Activated CD4-positive, alpha-beta T cell treated with anti-CD3 and anti-CD28 coated beads, Interleukin-2, amount 10 ng/mL, durations not matched to agents 24 days and 14 days (primary cell): ENCODE results near the gene CHCHD3. TPM values are rescaled to one million over a fixed set of nuclear protein-coding genes. Genes with fewer than 3 reads are reported as not detected.
A peak's percentile ranks its signal among the peaks of the same experiment; 100 is the strongest.
"Not testable (repeated sequence)": the region's sequence is repeated elsewhere in the genome, so short reads cannot be mapped to it uniquely, and the experiment has no call there.

Experiments used
- DNase-seq: peaks from one replicate; pipeline ENCODE4 v3.0.0; 2022
- H3K27ac Mint-ChIP-seq: one replicate; pipeline ENCODE4 v1.8.0; 2022; ENCODE audit warnings: mild to moderate bottlenecking, mixed read lengths
- H3K27me3 Mint-ChIP-seq: one replicate; pipeline ENCODE4 v1.8.0; 2022; ENCODE audit warnings: mixed read lengths
- H3K36me3 Mint-ChIP-seq: one replicate; pipeline ENCODE4 v1.8.0; 2022; ENCODE audit warnings: low read depth, mild to moderate bottlenecking, mixed read lengths
- H3K4me1 Mint-ChIP-seq: one replicate; pipeline ENCODE4 v1.8.0; 2021; ENCODE audit warnings: mixed read lengths
- H3K4me3 Mint-ChIP-seq: one replicate; pipeline ENCODE4 v1.8.0; 2022; ENCODE audit warnings: mild to moderate bottlenecking, moderate library complexity, mixed read lengths
- H3K9me3 Mint-ChIP-seq: one replicate; pipeline ENCODE4 v1.8.0; 2021; ENCODE audit warnings: mixed read lengths
- intact Hi-C: fragments of 100-400 bp; cut with micrococcal nuclease; formaldehyde crosslinking; loops from one replicate; pipeline ENCODE4 v1.15.1; 2023
- total RNA-seq: library from RNA; stranded (reverse); gene quantifications from 2 replicates; pipeline ENCODE4 v1.2.3, GENCODE V29; 2022

The CHCHD3 gene
- total RNA-seq, 1 donor from 2014 or later: 76.2 TPM

- no peak for DNase-seq
- Mint-ChIP-seq H3K4me3 (no peak overlapping the region), H3K4me1 (peaks cover 10% of the 10 kb centered on the region), H3K9me3 (no peaks in the 10 kb centered on the region), H3K27ac (no peak overlapping the region), H3K36me3 (peaks cover 8% of the 10 kb centered on the region), H3K27me3 (no peaks in the 10 kb centered on the region)
- intact Hi-C loops: no loop called here
Measured at GRCh38 chr7:132937286-132937685, 144.6 kb downstream of the CHCHD3 start.

- Mint-ChIP-seq H3K27me3 (no peaks in the 10 kb centered on the region), H3K4me3 (no peak overlapping the region), H3K27ac (no peak overlapping the region), H3K9me3 (no peaks in the 10 kb centered on the region), H3K4me1 (peaks cover 7% of the 10 kb centered on the region), H3K36me3 (peaks cover 8% of the 10 kb centered on the region)
- intact Hi-C loops: no loop called here
- no peak for DNase-seq
Measured at GRCh38 chr7:132935608-132936007, 146.3 kb downstream of the CHCHD3 start.

- Mint-ChIP-seq H3K4me3 (no peak overlapping the region), H3K36me3 (peaks cover 8% of the 10 kb centered on the region), H3K27me3 (no peaks in the 10 kb centered on the region), H3K4me1 (peaks cover 7% of the 10 kb centered on the region), H3K9me3 (no peaks in the 10 kb centered on the region), H3K27ac (no peak overlapping the region)
- no peak for DNase-seq
- intact Hi-C loops: no loop called here
Measured at GRCh38 chr7:132934017-132934416, 147.9 kb downstream of the CHCHD3 start.

- DNase-seq: no peak
- Mint-ChIP-seq H3K27ac (peak overlapping the region; percentile 36), H3K4me1 (peaks cover 7% of the 10 kb centered on the region), H3K4me3 (no peak overlapping the region), H3K36me3 (peaks cover 7% of the 10 kb centered on the region), H3K27me3 (no peaks in the 10 kb centered on the region), H3K9me3 (no peaks in the 10 kb centered on the region)
- intact Hi-C loops: no loop called here
Measured at GRCh38 chr7:132933072-132933458, 148.8 kb downstream of the CHCHD3 start.

GRCh38 chr7:132932296-132933071, 149.4 kb downstream of the CHCHD3 start:
- Mint-ChIP-seq H3K27me3 (no peaks in the 10 kb centered on the region), H3K27ac (peak overlapping the region; percentile 36), H3K4me1 (peaks cover 7% of the 10 kb centered on the region), H3K9me3 (no peaks in the 10 kb centered on the region), H3K36me3 (peaks cover 7% of the 10 kb centered on the region), H3K4me3 (no peak overlapping the region)
- no peak for DNase-seq
- intact Hi-C loops: no loop called here

- Mint-ChIP-seq H3K27me3 (no peaks in the 10 kb centered on the region), H3K9me3 (no peaks in the 10 kb centered on the region), H3K4me3 (no peak overlapping the region), H3K36me3 (peaks cover 2% of the 10 kb centered on the region), H3K27ac (no peak overlapping the region), H3K4me1 (peaks cover 7% of the 10 kb centered on the region)
- intact Hi-C loops: no loop called here
- DNase-seq: no peak
Measured at GRCh38 chr7:132930881-132931280, 151.0 kb downstream of the CHCHD3 start.

- H3K9me3 Mint-ChIP-seq, H3K4me1 Mint-ChIP-seq, intact Hi-C loops, H3K27me3 Mint-ChIP-seq, H3K27ac Mint-ChIP-seq, DNase-seq, H3K4me3 Mint-ChIP-seq, H3K36me3 Mint-ChIP-seq: not testable (repeated sequence)
Measured at GRCh38 chr7:132929944-132930343, 151.9 kb downstream of the CHCHD3 start.

- Mint-ChIP-seq H3K36me3 (no peaks in the 10 kb centered on the region), H3K9me3 (no peaks in the 10 kb centered on the region), H3K27me3 (no peaks in the 10 kb centered on the region), H3K4me1 (no peaks in the 10 kb centered on the region), H3K27ac (no peak overlapping the region), H3K4me3 (no peak overlapping the region)
- intact Hi-C loops: no loop called here
- no peak for DNase-seq
Measured at GRCh38 chr7:132919771-132920170, 162.1 kb downstream of the CHCHD3 start.

GRCh38 chr7:132915647-132916046, 166.2 kb downstream of the CHCHD3 start:
- Mint-ChIP-seq H3K27me3 (no peaks in the 10 kb centered on the region), H3K27ac (no peak overlapping the region), H3K4me1 (no peaks in the 10 kb centered on the region), H3K9me3 (peaks cover 5% of the 10 kb centered on the region), H3K4me3 (no peak overlapping the region), H3K36me3 (peaks cover 12% of the 10 kb centered on the region)
- no peak for DNase-seq
- intact Hi-C loops: no loop called here

- Mint-ChIP-seq H3K27me3 (no peaks in the 10 kb centered on the region), H3K36me3 (peaks cover 18% of the 10 kb centered on the region), H3K9me3 (peaks cover 5% of the 10 kb centered on the region), H3K4me1 (no peaks in the 10 kb centered on the region), H3K27ac (no peak overlapping the region), H3K4me3 (no peak overlapping the region)
- intact Hi-C loops: no loop called here
- no peak for DNase-seq
Measured at GRCh38 chr7:132910657-132911056, 171.2 kb downstream of the CHCHD3 start.

- Mint-ChIP-seq H3K27me3 (no peaks in the 10 kb centered on the region), H3K27ac (no peak overlapping the region)
Measured at GRCh38 chr7:132907380-132907940, 174.4 kb downstream of the CHCHD3 start.

GRCh38 chr7:132906193-132906835, 175.6 kb downstream of the CHCHD3 start:
- peaks cover 11% of the 10 kb centered on the region for H3K36me3 Mint-ChIP-seq

More at GRCh38 chr7:132907380-132907940, 174.4 kb downstream of the CHCHD3 start:
- H3K4me3 Mint-ChIP-seq: no peak overlapping the region
- H3K36me3 Mint-ChIP-seq: peaks cover 14% of the 10 kb centered on the region
- peaks cover 2% of the 10 kb centered on the region for H3K4me1 Mint-ChIP-seq
- no peak for DNase-seq
- intact Hi-C loops: no loop called here
- H3K9me3 Mint-ChIP-seq: peaks cover 3% of the 10 kb centered on the region

GRCh38 chr7:132905136-132905535, 176.8 kb downstream of the CHCHD3 start:
- peaks cover 10% of the 10 kb centered on the region for H3K36me3 Mint-ChIP-seq
- DNase-seq, intact Hi-C loops, H3K9me3 Mint-ChIP-seq, H3K27ac Mint-ChIP-seq, H3K27me3 Mint-ChIP-seq, H3K4me1 Mint-ChIP-seq, H3K4me3 Mint-ChIP-seq: not testable (repeated sequence)

More at GRCh38 chr7:132906193-132906835, 175.6 kb downstream of the CHCHD3 start:
- H3K27ac Mint-ChIP-seq: no peak overlapping the region
- intact Hi-C loops: no loop called here
- peaks cover 2% of the 10 kb centered on the region for H3K4me1 Mint-ChIP-seq
- no peak for DNase-seq
- no peaks in the 10 kb centered on the region for H3K27me3 Mint-ChIP-seq
- H3K4me3 Mint-ChIP-seq: no peak overlapping the region
- H3K9me3 Mint-ChIP-seq: peaks cover 3% of the 10 kb centered on the region

- Mint-ChIP-seq H3K4me3 (no peak overlapping the region), H3K27ac (no peak overlapping the region), H3K27me3 (no peaks in the 10 kb centered on the region), H3K9me3 (peaks cover 3% of the 10 kb centered on the region), H3K36me3 (peaks cover 10% of the 10 kb centered on the region), H3K4me1 (peaks cover 2% of the 10 kb centered on the region)
- DNase-seq: no peak
- intact Hi-C loops: no loop called here
Measured at GRCh38 chr7:132904209-132904608, 177.7 kb downstream of the CHCHD3 start.
